Thoracic aorta (tissue), 2 donors: ENCODE results near the gene RNF212B. TPM values are rescaled to one million over a fixed set of nuclear protein-coding genes. Genes with fewer than 3 reads are reported as not detected.
"Not testable (repeated sequence)": the region's sequence is repeated elsewhere in the genome, so short reads cannot be mapped to it uniquely, and the experiment has no call there.

ENCODE experiments used
- ATAC-seq: fragments of 150-250 bp; one replicate; pipeline ENCODE4 v1.8.0; 2017; ENCODE audit warnings: low read depth; ENCODE audit not compliant: insufficient number of reproducible peaks, low FRiP score
- DNase-seq: peaks from one replicate; pipeline ENCODE4 v3.0.0-alpha.2; 2020; ENCODE audit warnings: low spot score
- H3K27ac ChIP-seq, 2 donors: fragments of 200-600 bp; sonication (generic); 1 replicate in 1 of 2; 2 replicates in 1 of 2; pipeline ENCODE4 v1.5.1; 2016; ENCODE audit warnings: mild to moderate bottlenecking in 2 of 2, moderate library complexity in 2 of 2
- H3K27me3 ChIP-seq: fragments of 200-600 bp; sonication (generic); replicated peaks from 2 replicates; pipeline ENCODE4 v1.6.0; 2016; ENCODE audit warnings: mild to moderate bottlenecking; ENCODE audit not compliant: insufficient read depth
- H3K36me3 ChIP-seq: fragments of 200-600 bp; sonication (generic); one replicate; pipeline ENCODE4 v1.5.1; 2016
- H3K4me1 ChIP-seq, 2 donors: fragments of 200-600 bp; sonication (generic); 1 replicate in 1 of 2; 2 replicates in 1 of 2; pipeline versions ENCODE4 v1.5.1 to v1.6.0; 2016; ENCODE audit warnings: low read depth in 2 of 2, mild to moderate bottlenecking in 1 of 2; ENCODE audit not compliant: control insufficient read depth in 1 of 2
- H3K4me3 ChIP-seq: fragments of 200-600 bp; sonication (generic); 2 replicates; pipeline ENCODE4 v1.5.1; 2016; ENCODE audit warnings: mild to moderate bottlenecking
- H3K9me3 ChIP-seq: fragments of 200-600 bp; sonication (generic); 2 replicates; pipeline ENCODE4 v1.5.1; 2016
- CTCF ChIP-seq: fragments of 200-600 bp; sonication (generic); IDR thresholded peaks from one replicate; pipeline ENCODE4 v1.5.1; 2019; ENCODE audit warnings: antibody characterized with exemption
- total RNA-seq, 2 donors: library from RNA; depleted of rRNA; stranded (reverse); fragments of >200 nt; gene quantifications; one replicate each; pipeline versions ENCODE4 v1.1.0 to v1.2.3, GENCODE V29; 2016

The RNF212B gene
- total RNA-seq = not detected

GRCh38 chr14:23237772-23238594 is at the start of gene RNF212B:
Gene RNF212B, plus strand, starts transcription at chr14:23237936. Its CDS starts 2,410 bp downstream, at chr14:23240346.
- peak within 1 kb of the TSS; percentile 64 for H3K4me3 ChIP-seq
- DNase-seq (peak; percentile 56), ATAC-seq (peak; percentile 88)
- H3K4me1 ChIP-seq = peaks cover 0 to 4% of the 10 kb centered on the region in 2 donors
- no peaks in the 10 kb centered on the region for H3K27me3 ChIP-seq
- H3K27ac ChIP-seq = no peak within 1 kb of the TSS
- no peak for TF ChIP-seq CTCF
- no peaks in the 10 kb centered on the region for H3K36me3 ChIP-seq
- H3K9me3 ChIP-seq = no peaks in the 10 kb centered on the region

GRCh38 chr14:23193432-23193831 is 44.3 kb upstream of the RNF212B start:
- Histone ChIP-seq H3K27ac (no peak overlapping the region), H3K36me3 (no peaks in the 10 kb centered on the region), H3K9me3 (no peaks in the 10 kb centered on the region), H3K4me3 (no peak overlapping the region), H3K4me1 (no peaks in the 10 kb centered on the region), H3K27me3 (no peaks in the 10 kb centered on the region)
- DNase-seq = no peak
- no peak for TF ChIP-seq CTCF
- no peak for ATAC-seq

- TF ChIP-seq CTCF = no peak
- Histone ChIP-seq H3K4me1 (no peaks in the 10 kb centered on the region), H3K9me3 (no peaks in the 10 kb centered on the region), H3K36me3 (no peaks in the 10 kb centered on the region), H3K27ac (no peak overlapping the region), H3K27me3 (no peaks in the 10 kb centered on the region), H3K4me3 (no peak overlapping the region)
- DNase-seq = no peak
- no peak for ATAC-seq
Observed at GRCh38 chr14:23195552-23196101, 42.1 kb upstream of the RNF212B start.

- not testable (repeated sequence) for H3K27me3 ChIP-seq, H3K27ac ChIP-seq, H3K4me3 ChIP-seq, DNase-seq, H3K36me3 ChIP-seq, H3K4me1 ChIP-seq, ATAC-seq, H3K9me3 ChIP-seq
Observed at GRCh38 chr14:23196487-23196886, 41.2 kb upstream of the RNF212B start.

- H3K27ac ChIP-seq, H3K9me3 ChIP-seq, DNase-seq, ATAC-seq, H3K27me3 ChIP-seq, H3K4me1 ChIP-seq, H3K4me3 ChIP-seq, H3K36me3 ChIP-seq: not testable (repeated sequence)
Observed at GRCh38 chr14:23199141-23199540, 38.6 kb upstream of the RNF212B start.

- no peaks in the 10 kb centered on the region for H3K9me3 ChIP-seq
- no peaks in the 10 kb centered on the region for H3K36me3 ChIP-seq
- no peaks in the 10 kb centered on the region for H3K4me1 ChIP-seq
- no peak overlapping the region for H3K27ac ChIP-seq
- H3K4me3 ChIP-seq = no peak overlapping the region
- ATAC-seq (no peak), DNase-seq (no peak)
- no peaks in the 10 kb centered on the region for H3K27me3 ChIP-seq
- no peak for TF ChIP-seq CTCF
Observed at GRCh38 chr14:23202001-23202400, 35.7 kb upstream of the RNF212B start.
